Right lobe of liver (tissue), 6 donors: ENCODE results near the gene LILRB1. TPM values are rescaled to one million over a fixed set of nuclear protein-coding genes. Genes with fewer than 3 reads are reported as not detected.
"Not testable (repeated sequence)": the region's sequence is repeated elsewhere in the genome, so short reads cannot be mapped to it uniquely, and the experiment has no call there.

Source experiments
- ATAC-seq, 4 donors: fragments of 200-7000 bp; cut with Tn5 transposase; one replicate each; pipeline ENCODE4 v1.9.1; 2020; ENCODE audit warnings: mild to moderate bottlenecking in 4 of 4, moderate library complexity in 4 of 4
- DNase-seq, 3 donors: peaks; one replicate each; pipeline ENCODE4 v3.0.0-alpha.2; 2020
- H3K27ac ChIP-seq, 3 donors: fragments of 200-600 bp; one replicate each; pipeline ENCODE4 v1.8.0; 2022
- H3K27me3 ChIP-seq, 2 donors: fragments of 200-600 bp; one replicate each; pipeline ENCODE4 v1.8.0; 2022
- H3K36me3 ChIP-seq, 4 donors: fragments of 200-600 bp; sonication (generic) in 1 of 4; one replicate each; pipeline versions ENCODE4 v1.5.1 to v1.8.0; 2017 to 2022; ENCODE audit warnings: control low read depth in 1 of 4
- H3K4me1 ChIP-seq, 4 donors: fragments of 200-600 bp; sonication (generic) in 1 of 4; one replicate each; pipeline versions ENCODE4 v1.5.1 to v1.8.0; 2017 to 2022; ENCODE audit warnings: control low read depth in 1 of 4
- H3K4me3 ChIP-seq, 3 donors: fragments of 200-600 bp; one replicate each; pipeline ENCODE4 v1.8.0; 2022
- H3K9me3 ChIP-seq, 4 donors: fragments of 200-600 bp; sonication (generic) in 1 of 4; one replicate each; pipeline versions ENCODE4 v1.5.1 to v1.8.0; 2017 to 2022; ENCODE audit warnings: control low read depth in 1 of 4
- POLR2A ChIP-seq: fragments of 450-650 bp; IDR thresholded peaks from one replicate; pipeline ENCODE4 v1.6.1; 2017; ENCODE audit warnings: antibody characterized with exemption, mild to moderate bottlenecking
- WGBS: methylation state at CpG from one replicate; pipeline ENCODE4 v1.1.6; 2018; ENCODE audit warnings: low coverage, low lambda C conversion rate; ENCODE audit not compliant: insufficient coverage; ENCODE audit errors: missing lambda C conversion rate; 5-methylcytosine and 5-hydroxymethylcytosine counted together
- intact Hi-C, 2 donors: fragments of 100-400 bp; cut with DNase I; formaldehyde crosslinking; loops; one replicate each; pipeline versions ENCODE4 v1.11.2 to v1.14.1; 2022
- total RNA-seq, 6 experiments: library from RNA; depleted of rRNA in 2 of 6; stranded (reverse); fragments of >200 nt in 2 of 6; fragmentation: NEBNext Ultra II Directional in 3 of 6; extraction: Animal tissue kit (Norgen Biotek cat#: 25700) in 3 of 6; gene quantifications; one replicate each; pipeline versions ENCODE4 v1.1.0 to v1.2.4, GENCODE V29; 2016 to 2023
- TF ChIP-seq, protein P1 (sequence below), 4 donors: fragments of 200-600 bp in 3 of 4; fragments of 450-650 bp in 1 of 4; IDR thresholded peaks; one replicate each; pipeline versions ENCODE4 v1.5.1 to v1.8.0; 2016 to 2022; ENCODE audit warnings: antibody characterized with exemption in 4 of 4, mild to moderate bottlenecking in 2 of 4
- donor health status: DM: no; HTN: yes; CAD: no.
- donor health status: DM: no; HTN: no; CAD: no.
- donor health status: DM: no; HTN: no; CAD: no.
- donor health status: DM: no; HTN: yes; CAD: no.
- donor health status: DM: no; HTN: yes; CAD: no.

LILRB1 gene
- total RNA-seq, 6 experiments from 2014 or later: 1.7 to 21.9 (median 4.1) TPM

DNA sequence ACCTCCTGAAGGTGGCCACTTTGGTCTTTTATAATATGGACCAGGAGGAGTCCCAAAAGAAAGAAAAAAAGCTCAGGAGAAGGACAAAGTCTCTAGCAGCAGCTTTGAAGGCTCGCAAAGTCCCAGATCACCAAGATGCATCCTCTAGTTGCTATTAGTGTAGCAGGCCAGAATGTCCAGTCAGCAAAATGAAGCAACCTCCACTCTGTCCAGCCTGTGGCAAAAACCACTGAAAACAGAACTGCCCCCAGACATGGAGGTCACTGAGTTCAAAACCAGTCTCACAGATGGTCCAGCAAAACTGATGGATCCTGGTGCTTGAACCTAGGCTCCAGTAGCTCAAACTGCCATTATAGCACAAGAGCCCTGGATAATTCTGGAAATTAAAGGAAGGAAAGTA is 42.9 kb downstream of the LILRB1 start:
- H3K27me3 ChIP-seq: no peaks in the 10 kb centered on the region
- no CpG with 5 or more reads among the region's 1 CpG for WGBS
- H3K9me3 ChIP-seq: no peaks in the 10 kb centered on the region
- H3K4me3 ChIP-seq: no peak overlapping the region
- ATAC-seq (peak; percentile 37 to 71 (median 42)), DNase-seq (no peak)
- H3K36me3 ChIP-seq: no peaks in the 10 kb centered on the region
- intact Hi-C loops: no loop called here
- no peak overlapping the region for H3K27ac ChIP-seq
- TF ChIP-seq, protein P1, sequence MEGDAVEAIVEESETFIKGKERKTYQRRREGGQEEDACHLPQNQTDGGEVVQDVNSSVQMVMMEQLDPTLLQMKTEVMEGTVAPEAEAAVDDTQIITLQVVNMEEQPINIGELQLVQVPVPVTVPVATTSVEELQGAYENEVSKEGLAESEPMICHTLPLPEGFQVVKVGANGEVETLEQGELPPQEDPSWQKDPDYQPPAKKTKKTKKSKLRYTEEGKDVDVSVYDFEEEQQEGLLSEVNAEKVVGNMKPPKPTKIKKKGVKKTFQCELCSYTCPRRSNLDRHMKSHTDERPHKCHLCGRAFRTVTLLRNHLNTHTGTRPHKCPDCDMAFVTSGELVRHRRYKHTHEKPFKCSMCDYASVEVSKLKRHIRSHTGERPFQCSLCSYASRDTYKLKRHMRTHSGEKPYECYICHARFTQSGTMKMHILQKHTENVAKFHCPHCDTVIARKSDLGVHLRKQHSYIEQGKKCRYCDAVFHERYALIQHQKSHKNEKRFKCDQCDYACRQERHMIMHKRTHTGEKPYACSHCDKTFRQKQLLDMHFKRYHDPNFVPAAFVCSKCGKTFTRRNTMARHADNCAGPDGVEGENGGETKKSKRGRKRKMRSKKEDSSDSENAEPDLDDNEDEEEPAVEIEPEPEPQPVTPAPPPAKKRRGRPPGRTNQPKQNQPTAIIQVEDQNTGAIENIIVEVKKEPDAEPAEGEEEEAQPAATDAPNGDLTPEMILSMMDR (IDR thresholded peaks at IDR 0.05): no peak
- no peak for TF ChIP-seq POLR2A
- H3K4me1 ChIP-seq: no peaks in the 10 kb centered on the region

- WGBS: 30% methylated on average over 2 of the region's 2 CpGs
- ATAC-seq: peak in 1 of 4 donors; percentile 27
- no peak for DNase-seq
- intact Hi-C loops: no loop called here
- Histone ChIP-seq H3K27ac (no peak overlapping the region), H3K36me3 (no peaks in the 10 kb centered on the region), H3K27me3 (no peaks in the 10 kb centered on the region), H3K4me1 (no peaks in the 10 kb centered on the region), H3K4me3 (no peak overlapping the region), H3K9me3 (no peaks in the 10 kb centered on the region)
- TF ChIP-seq, protein P1 (IDR thresholded peaks at IDR 0.05): peak; percentile 32 to 64 (median 56)
- no peak for TF ChIP-seq POLR2A
Measured at GRCh38 chr19:54674021-54674617, 43.8 kb downstream of the LILRB1 start.

GRCh38 chr19:54676210-54676834 is 46.0 kb downstream of the LILRB1 start:
- peak; percentile 50 to 79 (median 64) for ATAC-seq
- H3K27me3 ChIP-seq, H3K27ac ChIP-seq, H3K4me3 ChIP-seq, H3K9me3 ChIP-seq, H3K4me1 ChIP-seq, intact Hi-C loops, H3K36me3 ChIP-seq, DNase-seq: not testable (repeated sequence)
- TF ChIP-seq, protein P1 (IDR thresholded peaks at IDR 0.05): peak; percentile 61 to 89 (median 84)
- 10% methylated on average over 8 of the region's 10 CpGs for WGBS

DNA sequence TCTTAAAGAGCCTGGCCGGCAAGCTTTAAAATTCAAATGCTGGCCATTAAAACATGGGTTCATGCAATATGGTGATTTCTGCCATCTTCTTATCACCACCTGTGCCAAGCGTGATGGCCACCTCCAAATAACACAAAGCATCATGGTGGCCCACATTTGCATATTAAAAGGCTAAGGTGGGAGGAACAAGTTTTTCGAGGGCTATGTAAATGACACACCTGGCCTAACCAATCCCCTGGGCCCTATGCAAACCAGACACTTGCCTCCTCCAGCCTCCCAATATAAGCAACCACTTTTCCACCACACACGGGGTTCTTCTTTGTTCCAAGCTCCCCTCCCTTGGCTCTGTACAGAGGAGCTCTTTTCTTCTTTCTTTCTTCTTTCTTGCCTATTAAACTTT is 46.9 kb downstream of the LILRB1 start:
- Histone ChIP-seq H3K27me3 (no peaks in the 10 kb centered on the region), H3K36me3 (no peaks in the 10 kb centered on the region), H3K4me3 (no peak overlapping the region), H3K27ac (no peak overlapping the region), H3K4me1 (no peaks in the 10 kb centered on the region), H3K9me3 (no peaks in the 10 kb centered on the region)
- TF ChIP-seq, protein P1 (IDR thresholded peaks at IDR 0.05): no peak
- TF ChIP-seq POLR2A: no peak
- no peak for DNase-seq
- intact Hi-C loops: no loop called here
- ATAC-seq: no peak
- WGBS: 35% methylated on average over 4 of the region's 4 CpGs

DNA sequence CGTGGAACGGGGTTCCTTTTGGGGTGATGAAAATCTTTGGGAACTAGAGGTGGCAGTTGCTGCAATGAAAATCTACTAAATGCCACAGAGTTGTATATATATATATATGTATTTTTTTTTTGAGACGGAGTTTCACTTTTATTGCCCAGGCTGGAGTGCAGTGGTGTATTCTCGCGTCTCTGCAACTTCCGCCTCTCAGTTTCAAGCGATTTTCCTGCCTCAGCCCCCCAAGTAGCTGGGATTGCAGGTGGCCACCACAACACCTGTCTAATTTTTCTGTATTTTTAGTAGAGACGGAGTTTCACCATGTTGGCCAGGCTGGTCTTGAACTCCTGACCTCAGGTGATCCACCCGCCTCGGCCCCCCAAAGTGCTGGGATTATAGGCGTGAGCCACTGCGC is 51.3 kb downstream of the LILRB1 start:
- H3K36me3 ChIP-seq, intact Hi-C loops, ATAC-seq: not testable (repeated sequence)

More for the DNA sequence above, 51.3 kb downstream of the LILRB1 start:
- H3K27me3 ChIP-seq, H3K27ac ChIP-seq, H3K4me1 ChIP-seq, H3K4me3 ChIP-seq, DNase-seq, H3K9me3 ChIP-seq: not testable (repeated sequence)
- WGBS: 43% methylated on average over 12 of the region's 12 CpGs
